OCI-LY7 (cell line): ENCODE results near the gene CDH1.

Experiments
- CTCF ChIP-seq: fragments of 200-600 bp; sonication (generic); conservative IDR thresholded peaks from 2 replicates; pipeline ENCODE4 v1.5.1; 2014; ENCODE audit warnings: mild to moderate bottlenecking, antibody characterized with exemption, low read length, moderate library complexity, mixed read lengths
- EZH2phosphoT487 ChIP-seq: fragments of 200-600 bp; sonication (generic); IDR thresholded peaks from 2 replicates; pipeline ENCODE4 v1.6.1; 2018; ENCODE audit warnings: low read depth, borderline replicate concordance, mild to moderate bottlenecking, mixed run types, antibody characterized with exemption, low read length, moderate library complexity, mixed read lengths

GRCh38 chr16:68743664-68744063, 6.6 kb downstream of the CDH1 start:
- TF ChIP-seq CTCF (no peak), EZH2phosphoT487 (no peak)
